Measurements from ENCODE around the gene CSAD.

- no peak for TF ChIP-seq CTCF (IDR thresholded peaks at IDR 0.05; ENCODE audit: insufficient read depth, low read length, poor library complexity, severe bottlenecking)
- TF ChIP-seq EZH2phosphoT487 (conservative IDR thresholded peaks at IDR 0.05; ENCODE audit: low read length) = no peak
Measured at GRCh38 chr12:53185582-53186153, 4.9 kb upstream of the CSAD start.
